Hepatocyte (in vitro differentiated cells): Measurements from ENCODE around the gene SLX4.

Experiments
- CTCF ChIP-seq: fragments of 200-600 bp; sonication (generic); IDR thresholded peaks from 2 replicates; pipeline ENCODE4 v1.5.1; 2016; ENCODE audit warnings: antibody characterized with exemption, mild to moderate bottlenecking; ENCODE audit not compliant: poor library complexity
- EZH2phosphoT487 ChIP-seq: fragments of 200-600 bp; sonication (generic); IDR thresholded peaks from one replicate; pipeline ENCODE4 v1.6.1; 2018; ENCODE audit warnings: antibody characterized with exemption, mild to moderate bottlenecking, low read depth, moderate library complexity; ENCODE audit not compliant: unreplicated experiment, severe bottlenecking

- TF ChIP-seq CTCF (no peak), EZH2phosphoT487 (no peak)
These were observed 31.8 kb upstream of the SLX4 start for GRCh38 chr16:3643095-3643730.
